ENCODE results near the gene ABCA3. TPM values are rescaled to one million over a fixed set of nuclear protein-coding genes. Genes with fewer than 3 reads are reported as not detected.

ABCA3 gene
- total and polyA plus RNA-seq, 2 of the 8 experiments (the other 6 are each of a cell fraction or from before 2014, with no cell fraction given), result 5.7 to 7.9 TPM

DNA sequence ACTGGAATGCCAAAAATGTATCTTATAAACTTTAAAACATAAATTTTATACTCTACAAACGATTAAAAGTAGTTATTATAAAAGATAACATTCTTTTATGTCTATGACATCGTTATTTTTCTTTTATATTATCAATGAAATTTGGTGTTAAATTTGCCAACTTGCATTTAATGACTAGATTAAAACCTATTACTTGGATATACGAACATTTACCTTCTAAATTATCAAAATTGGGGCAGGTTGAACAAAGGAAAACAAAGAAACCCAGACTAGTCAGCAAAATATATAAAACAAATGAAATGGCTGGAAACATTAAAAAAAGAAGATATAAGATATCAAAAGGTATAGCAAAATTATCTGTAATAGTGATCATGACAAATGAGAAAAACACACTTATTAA is 34.1 kb upstream of the ABCA3 start:
- Histone ChIP-seq H3K9ac (replicated peaks in 1 of 4; ENCODE audit: extremely low read depth in 1 of 4, low read depth in 3 of 4, low read length in 3 of 4) (no peak overlapping the region), H3K79me2 (ENCODE audit: control insufficient read depth in 1 of 2, insufficient read depth in 2 of 2, low read length in 2 of 2) (no peaks in the 10 kb centered on the region), H4K8ac (ENCODE audit: extremely low read depth, insufficient read depth, low read length) (no peak overlapping the region), H3K9me3 (ENCODE audit: insufficient read depth in 2 of 2, low read depth in 1 of 2, low read length in 1 of 2) (no peaks in the 10 kb centered on the region), H2BK120ac (replicated peaks; ENCODE audit: low read depth, low read length) (no peak overlapping the region), H3K27ac (ENCODE audit: low read depth, low read length) (no peak overlapping the region), H2BK15ac (ENCODE audit: low read length) (no peak overlapping the region), H2AK5ac (ENCODE audit: low read depth, low read length) (no peak overlapping the region), H4K5ac (ENCODE audit: insufficient read length, low read depth, low read length) (no peak overlapping the region), H2BK5ac (ENCODE audit: low read depth, low read length) (no peak overlapping the region), H3K27me3 (replicated peaks in 1 of 4; ENCODE audit: control insufficient read depth in 3 of 4, extremely low read depth in 1 of 4, insufficient read depth in 3 of 4, low read length in 3 of 4) (no peaks in the 10 kb centered on the region), H3K23me2 (ENCODE audit: low read depth, low read length) (no peaks in the 10 kb centered on the region), H2BK20ac (ENCODE audit: low read length) (no peak overlapping the region), H3K18ac (ENCODE audit: extremely low read depth, low read length) (no peak overlapping the region), H3K36me3 (ENCODE audit: control insufficient read depth in 2 of 4, insufficient read depth in 4 of 4, low read length in 3 of 4) (no peaks in the 10 kb centered on the region), H2AFZ (ENCODE audit: low read length) (no peak overlapping the region), H3K4ac (replicated peaks; ENCODE audit: insufficient read length, low read depth, low read length) (no peak overlapping the region), H3K4me2 (ENCODE audit: insufficient read depth in 1 of 2, low read depth in 2 of 2, low read length in 2 of 2) (no peak overlapping the region), H3K4me3 (ENCODE audit: extremely low read depth in 1 of 4, insufficient read depth in 2 of 4, low read depth in 3 of 4, low read length in 4 of 4) (no peak overlapping the region), H4K20me1 (replicated peaks in 1 of 2; ENCODE audit: control insufficient read depth in 1 of 2, insufficient read depth in 2 of 2, low read length in 2 of 2) (no peaks in the 10 kb centered on the region), H3K56ac (replicated peaks; ENCODE audit: insufficient read length, low read depth, low read length) (no peak overlapping the region), H4K91ac (replicated peaks; ENCODE audit: insufficient read length, low read length) (no peak overlapping the region), H3K4me1 (replicated peaks in 1 of 4; ENCODE audit: control insufficient read depth in 3 of 4, insufficient read depth in 4 of 4, low read length in 3 of 4) (no peaks in the 10 kb centered on the region), H3K79me1 (ENCODE audit: low read depth, low read length) (no peaks in the 10 kb centered on the region), H3K23ac (ENCODE audit: insufficient read length) (no peak overlapping the region), H3K14ac (ENCODE audit: insufficient read length) (no peak overlapping the region), H2BK12ac (ENCODE audit: low read depth, low read length) (no peak overlapping the region)
- DNase-seq (ENCODE audit: low read depth in 1 of 2, low spot score in 2 of 2), result no peak
- CTCF ChIA-PET (ENCODE audit: partially characterized antibody), result interaction anchor here (1.0 kb wide), 1 partner anchor 60 kb away, joined by 3 read pairs; no protein-coding TSS in a partner anchor
- POLR2A ChIA-PET (ENCODE audit: partially characterized antibody), result no interaction called here
- FAIRE-seq, result no peak
- 73% methylated on average over 3 of the region's 3 CpGs; no CpG with 5 or more reads in 1 of the 2 experiments for WGBS, 2 experiments (ENCODE audit: extremely low coverage in 1 of 2, insufficient coverage in 1 of 2, insufficient read length in 1 of 2, insufficient replicate concordance in 2 of 2, low coverage in 1 of 2, low lambda C conversion rate in 2 of 2, missing lambda C conversion rate in 1 of 2)
- no peak for TF ChIP-seq EGR1 (IDR thresholded peaks at IDR 0.05; ENCODE audit: borderline replicate concordance, low read depth, low read length)
- TF ChIP-seq TEAD4 (IDR thresholded peaks at IDR 0.05; ENCODE audit: low read depth, low read length), result no peak
- no peak for TF ChIP-seq NANOG (IDR thresholded peaks at IDR 0.05; ENCODE audit: insufficient read depth, low read depth, low read length, poor library complexity, severe bottlenecking)
- no peak for TF ChIP-seq SP2 (IDR thresholded peaks at IDR 0.05; ENCODE audit: low read length)
- TF ChIP-seq SRF (IDR thresholded peaks at IDR 0.05; ENCODE audit: low read depth, low read length), result no peak
- no peak for TF ChIP-seq POU5F1 (IDR thresholded peaks at IDR 0.05; ENCODE audit: low read depth, low read length)
- no peak for TF ChIP-seq TAF7 (optimal IDR thresholded peaks at IDR 0.05; ENCODE audit: borderline replicate concordance, low read depth, low read length)
- no peak for TF ChIP-seq SIN3A (conservative IDR thresholded peaks at IDR 0.05 in 1 of 2, IDR thresholded peaks at IDR 0.05 in 1 of 2; ENCODE audit: low read depth in 1 of 2, low read length in 2 of 2)
- TF ChIP-seq CTBP2 (IDR thresholded peaks at IDR 0.05; ENCODE audit: borderline replicate concordance, insufficient read depth, insufficient read length, low read length), result no peak
- TF ChIP-seq RNF2 (IDR thresholded peaks at IDR 0.05; ENCODE audit: borderline replicate concordance, low read depth, low read length, missing control alignments, poor library complexity, severe bottlenecking), result no peak
- TF ChIP-seq EZH2 (IDR thresholded peaks at IDR 0.05; ENCODE audit: low read depth, low read length, severe bottlenecking), result no peak
- TF ChIP-seq JUN (IDR thresholded peaks at IDR 0.05; ENCODE audit: low read depth, low read length), result no peak
- TF ChIP-seq POLR2AphosphoS5 (IDR thresholded peaks at IDR 0.05; ENCODE audit: low read depth, low read length), result no peak
- no peak for TF ChIP-seq HDAC6 (IDR thresholded peaks at IDR 0.05; ENCODE audit: low read depth, low read length)

Measured in H1 (cell line).